ENCODE results near the gene CEACAM19. TPM values are rescaled to one million over a fixed set of nuclear protein-coding genes. Genes with fewer than 3 reads are reported as not detected.

CEACAM19 gene
- total and polyA plus RNA-seq, 10 donors, result 1.0 to 6.8 (median 3.7) TPM

DNA sequence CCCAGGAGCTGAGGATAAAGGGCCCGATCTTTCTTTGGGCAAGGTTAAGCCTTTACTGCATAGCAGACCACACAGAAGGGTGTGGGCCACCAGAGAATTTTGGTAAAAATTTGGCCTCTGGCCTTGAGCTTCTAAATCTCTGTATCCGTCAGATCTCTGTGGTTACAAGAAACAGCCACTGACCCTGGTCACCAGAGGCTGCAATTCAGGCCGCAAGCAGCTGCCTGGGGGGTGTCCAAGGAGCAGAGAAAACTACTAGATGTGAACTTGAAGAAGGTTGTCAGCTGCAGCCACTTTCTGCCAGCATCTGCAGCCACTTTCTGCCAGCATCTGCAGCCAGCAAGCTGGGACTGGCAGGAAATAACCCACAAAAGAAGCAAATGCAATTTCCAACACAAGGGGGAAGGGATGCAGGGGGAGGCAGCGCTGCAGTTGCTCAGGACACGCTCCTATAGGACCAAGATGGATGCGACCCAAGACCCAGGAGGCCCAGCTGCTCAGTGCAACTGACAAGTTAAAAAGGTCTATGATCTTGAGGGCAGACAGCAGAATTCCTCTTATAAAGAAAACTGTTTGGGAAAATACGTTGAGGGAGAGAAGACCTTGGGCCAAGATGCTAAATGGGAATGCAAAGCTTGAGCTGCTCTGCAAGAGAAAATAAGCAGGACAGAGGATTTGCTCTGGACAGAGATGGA is 8.4 kb upstream of the CEACAM19 start:
- WGBS, 5 donors, result 64 to 88% (median 79%) methylated on average over 6 to 7 of the region's 7 CpGs
- no peaks in the 10 kb centered on the region for H3K9me3 ChIP-seq
- DNase-seq, result no peak
- TF ChIP-seq POLR2AphosphoS5 (IDR thresholded peaks at IDR 0.05) (peak in 1 of 3 donors; percentile 12), POLR2A (IDR thresholded peaks at IDR 0.05) (no peak)
- H3K27ac ChIP-seq, result peak overlapping the region in 4 of 8 donors; percentile 3 to 30 (median 14)
- intact Hi-C loops (cut with DNase I; ENCODE audit: low total_unique reads), result no loop called here
- peaks cover 0 to 8% (median 0%) of the 10 kb centered on the region in 6 donors for H3K4me1 ChIP-seq
- no peaks in the 10 kb centered on the region for H3K27me3 ChIP-seq (replicated peaks in 1 of 7)
- H3K4me3 ChIP-seq, result no peak overlapping the region
- peaks cover 0 to 57% (median 9%) of the 10 kb centered on the region in 6 donors for H3K36me3 ChIP-seq

DNA sequence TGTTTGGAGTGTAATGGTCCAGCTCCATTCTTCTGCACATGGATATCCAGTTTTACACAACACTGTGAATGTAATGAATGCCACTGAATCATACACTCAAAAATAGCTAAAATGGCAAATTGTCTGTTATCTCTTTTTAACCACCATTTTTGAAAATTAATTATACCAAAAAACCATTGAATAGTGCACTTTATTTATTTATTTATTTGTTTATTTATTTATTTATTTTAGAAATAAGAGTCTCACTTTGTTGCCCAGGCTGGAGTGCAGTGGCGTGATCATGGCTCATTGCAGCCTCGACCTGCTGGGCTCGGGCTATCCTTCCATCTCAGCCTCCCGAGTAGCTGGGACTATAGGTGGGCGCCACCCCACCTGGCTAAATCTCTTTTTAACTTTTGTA is 7.3 kb upstream of the CEACAM19 start:
- no peak for DNase-seq
- TF ChIP-seq POLR2AphosphoS5 (IDR thresholded peaks at IDR 0.05) (no peak), POLR2A (IDR thresholded peaks at IDR 0.05) (no peak)
- TF ChIP-seq, protein P1, sequence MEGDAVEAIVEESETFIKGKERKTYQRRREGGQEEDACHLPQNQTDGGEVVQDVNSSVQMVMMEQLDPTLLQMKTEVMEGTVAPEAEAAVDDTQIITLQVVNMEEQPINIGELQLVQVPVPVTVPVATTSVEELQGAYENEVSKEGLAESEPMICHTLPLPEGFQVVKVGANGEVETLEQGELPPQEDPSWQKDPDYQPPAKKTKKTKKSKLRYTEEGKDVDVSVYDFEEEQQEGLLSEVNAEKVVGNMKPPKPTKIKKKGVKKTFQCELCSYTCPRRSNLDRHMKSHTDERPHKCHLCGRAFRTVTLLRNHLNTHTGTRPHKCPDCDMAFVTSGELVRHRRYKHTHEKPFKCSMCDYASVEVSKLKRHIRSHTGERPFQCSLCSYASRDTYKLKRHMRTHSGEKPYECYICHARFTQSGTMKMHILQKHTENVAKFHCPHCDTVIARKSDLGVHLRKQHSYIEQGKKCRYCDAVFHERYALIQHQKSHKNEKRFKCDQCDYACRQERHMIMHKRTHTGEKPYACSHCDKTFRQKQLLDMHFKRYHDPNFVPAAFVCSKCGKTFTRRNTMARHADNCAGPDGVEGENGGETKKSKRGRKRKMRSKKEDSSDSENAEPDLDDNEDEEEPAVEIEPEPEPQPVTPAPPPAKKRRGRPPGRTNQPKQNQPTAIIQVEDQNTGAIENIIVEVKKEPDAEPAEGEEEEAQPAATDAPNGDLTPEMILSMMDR (IDR thresholded peaks at IDR 0.05 in 8 of 11, conservative IDR thresholded peaks at IDR 0.05 in 3 of 11), result no peak
- intact Hi-C loops (cut with DNase I; ENCODE audit: low total_unique reads), result no loop called here
- Histone ChIP-seq H3K27ac (no peak overlapping the region), H3K27me3 (replicated peaks in 1 of 7) (no peaks in the 10 kb centered on the region), H3K36me3 (peaks cover 0 to 46% (median 5%) of the 10 kb centered on the region in 6 donors), H3K9me3 (no peaks in the 10 kb centered on the region), H3K4me1 (peaks cover 0 to 8% (median 0%) of the 10 kb centered on the region in 6 donors), H3K4me3 (no peak overlapping the region)
- WGBS, 5 donors, result 93 to 96% (median 96%) methylated on average over 5 of the region's 5 CpGs

DNA sequence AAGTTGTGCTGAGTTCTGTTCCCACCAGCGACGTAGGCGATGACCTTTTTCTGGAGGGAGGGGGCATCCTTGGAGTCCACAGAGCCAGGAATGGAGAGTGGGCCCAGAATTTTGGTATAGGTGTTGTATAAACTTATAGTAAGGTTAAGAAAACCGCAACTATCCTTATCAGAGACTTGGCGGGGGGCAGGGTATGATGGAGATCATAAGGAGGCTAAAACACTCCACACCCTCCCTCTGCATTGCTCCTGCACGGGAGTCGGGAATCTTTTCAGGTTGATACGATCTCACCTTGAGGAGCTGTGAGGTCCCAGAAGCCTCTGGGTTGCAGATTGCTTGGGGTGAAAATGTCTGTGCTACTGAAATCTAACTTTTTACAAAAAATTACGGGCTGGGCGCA is 6.3 kb upstream of the CEACAM19 start:
- intact Hi-C loops (cut with DNase I; ENCODE audit: low total_unique reads), result no loop called here
- 87 to 96% (median 94%) methylated on average over 10 of the region's 10 CpGs for WGBS, 5 donors

DNA sequence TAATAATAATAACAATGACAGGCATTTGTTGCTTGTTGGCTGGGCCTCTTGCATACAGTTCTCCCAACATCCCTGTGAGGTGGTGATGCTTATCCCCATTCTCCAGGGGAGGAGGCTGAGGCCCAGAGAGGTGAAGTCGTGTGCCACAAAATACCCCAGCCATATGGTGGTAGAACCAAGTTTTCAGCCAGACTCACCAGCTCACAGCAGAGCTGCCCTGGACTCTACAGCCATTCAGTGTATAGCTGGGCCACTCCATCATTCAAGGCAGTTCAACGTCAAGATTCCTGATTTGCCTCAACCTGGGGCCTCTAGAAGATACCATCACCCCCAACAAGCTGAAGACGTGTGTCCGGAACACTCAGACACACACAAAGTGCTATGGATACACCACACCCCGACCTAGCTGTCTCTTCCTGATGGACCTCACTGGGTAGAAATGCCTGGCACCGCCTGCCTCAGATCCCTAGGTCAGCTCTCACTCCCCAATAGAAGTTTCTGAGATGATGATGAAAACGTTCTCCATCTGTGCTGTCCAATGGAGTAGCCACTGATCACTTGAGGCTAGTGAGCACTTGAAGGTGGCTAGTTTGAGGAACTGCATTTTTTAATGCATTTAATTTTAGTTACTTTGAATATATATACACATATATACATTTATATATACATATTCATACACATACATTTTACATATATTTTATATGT is 4.3 kb upstream of the CEACAM19 start:
- peaks cover 0 to 8% (median 0%) of the 10 kb centered on the region in 6 donors for H3K4me1 ChIP-seq
- H3K27me3 ChIP-seq (replicated peaks in 1 of 7), result no peaks in the 10 kb centered on the region
- peaks cover 0 to 16% (median 0%) of the 10 kb centered on the region in 6 donors for H3K36me3 ChIP-seq
- TF ChIP-seq, protein P1 (IDR thresholded peaks at IDR 0.05 in 8 of 11, conservative IDR thresholded peaks at IDR 0.05 in 3 of 11), result no peak
- TF ChIP-seq POLR2A (IDR thresholded peaks at IDR 0.05) (no peak), POLR2AphosphoS5 (IDR thresholded peaks at IDR 0.05) (no peak)
- H3K27ac ChIP-seq, result no peak overlapping the region
- intact Hi-C loops (cut with DNase I; ENCODE audit: low total_unique reads), result no loop called here
- DNase-seq, result no peak
- 77 to 87% (median 81%) methylated on average over 3 to 7 of the region's 7 CpGs for WGBS, 5 donors
- H3K4me3 ChIP-seq, result no peak overlapping the region
- no peaks in the 10 kb centered on the region for H3K9me3 ChIP-seq

More for the DNA sequence above, 6.3 kb upstream of the CEACAM19 start:
- Histone ChIP-seq H3K9me3 (no peaks in the 10 kb centered on the region), H3K27ac (no peak overlapping the region), H3K27me3 (replicated peaks in 1 of 7) (no peaks in the 10 kb centered on the region), H3K36me3 (peaks cover 0 to 36% (median 0%) of the 10 kb centered on the region in 6 donors), H3K4me3 (no peak overlapping the region), H3K4me1 (peaks cover 0 to 8% (median 0%) of the 10 kb centered on the region in 6 donors)
- no peak for DNase-seq
- TF ChIP-seq, protein P1 (IDR thresholded peaks at IDR 0.05 in 8 of 11, conservative IDR thresholded peaks at IDR 0.05 in 3 of 11), result no peak
- no peak for TF ChIP-seq POLR2AphosphoS5 (IDR thresholded peaks at IDR 0.05)
- TF ChIP-seq POLR2A (IDR thresholded peaks at IDR 0.05), result no peak

Data from spleen (tissue), 11 donors.